Right atrium auricular region (tissue), 2 donors: Measurements from ENCODE around the gene RANBP17. TPM values are rescaled to one million over a fixed set of nuclear protein-coding genes. Genes with fewer than 3 reads are reported as not detected.
A peak's percentile ranks its signal among the peaks of the same experiment; 100 is the strongest.

Source experiments
- DNase-seq: peaks from one replicate; pipeline ENCODE4 v3.0.0-alpha.2; 2019; ENCODE audit warnings: low spot score
- H3K27ac ChIP-seq, 2 donors: fragments of 200-600 bp; sonication (generic); 1 replicate in 1 of 2; 2 replicates in 1 of 2; pipeline ENCODE4 v1.5.1; 2016 to 2019
- H3K27me3 ChIP-seq, 2 donors: fragments of 200-600 bp; sonication (generic); one replicate each; pipeline versions ENCODE4 v1.5.1 to v1.6.0; 2017 to 2019
- H3K36me3 ChIP-seq: fragments of 200-600 bp; sonication (generic); one replicate; pipeline ENCODE4 v1.5.1; 2016
- H3K4me1 ChIP-seq, 2 donors: fragments of 200-600 bp; sonication (generic); one replicate each; pipeline versions ENCODE4 v1.5.1 to v1.6.0; 2017 to 2019
- H3K4me3 ChIP-seq, 2 donors: fragments of 200-600 bp; sonication (generic); 1 replicate in 1 of 2; 2 replicates in 1 of 2; pipeline ENCODE4 v1.5.1; 2017 to 2019; ENCODE audit warnings: mild to moderate bottlenecking in 1 of 2, moderate library complexity in 1 of 2
- H3K9me3 ChIP-seq, 2 donors: fragments of 200-600 bp; sonication (generic); one replicate each; pipeline ENCODE4 v1.5.1; 2019
- CTCF ChIP-seq, 2 donors: fragments of 200-600 bp; sonication (generic); IDR thresholded peaks; one replicate each; pipeline ENCODE4 v1.5.1; 2019; ENCODE audit warnings: antibody characterized with exemption in 2 of 2
- total RNA-seq, 2 donors: library from RNA; depleted of rRNA; stranded (reverse); fragments of >200 nt; gene quantifications; one replicate each; pipeline ENCODE4 v1.1.0, GENCODE V29; 2016

RANBP17 gene
- total RNA-seq, 2 donors from 2014 or later, result 1.4 to 3.6 TPM

DNA sequence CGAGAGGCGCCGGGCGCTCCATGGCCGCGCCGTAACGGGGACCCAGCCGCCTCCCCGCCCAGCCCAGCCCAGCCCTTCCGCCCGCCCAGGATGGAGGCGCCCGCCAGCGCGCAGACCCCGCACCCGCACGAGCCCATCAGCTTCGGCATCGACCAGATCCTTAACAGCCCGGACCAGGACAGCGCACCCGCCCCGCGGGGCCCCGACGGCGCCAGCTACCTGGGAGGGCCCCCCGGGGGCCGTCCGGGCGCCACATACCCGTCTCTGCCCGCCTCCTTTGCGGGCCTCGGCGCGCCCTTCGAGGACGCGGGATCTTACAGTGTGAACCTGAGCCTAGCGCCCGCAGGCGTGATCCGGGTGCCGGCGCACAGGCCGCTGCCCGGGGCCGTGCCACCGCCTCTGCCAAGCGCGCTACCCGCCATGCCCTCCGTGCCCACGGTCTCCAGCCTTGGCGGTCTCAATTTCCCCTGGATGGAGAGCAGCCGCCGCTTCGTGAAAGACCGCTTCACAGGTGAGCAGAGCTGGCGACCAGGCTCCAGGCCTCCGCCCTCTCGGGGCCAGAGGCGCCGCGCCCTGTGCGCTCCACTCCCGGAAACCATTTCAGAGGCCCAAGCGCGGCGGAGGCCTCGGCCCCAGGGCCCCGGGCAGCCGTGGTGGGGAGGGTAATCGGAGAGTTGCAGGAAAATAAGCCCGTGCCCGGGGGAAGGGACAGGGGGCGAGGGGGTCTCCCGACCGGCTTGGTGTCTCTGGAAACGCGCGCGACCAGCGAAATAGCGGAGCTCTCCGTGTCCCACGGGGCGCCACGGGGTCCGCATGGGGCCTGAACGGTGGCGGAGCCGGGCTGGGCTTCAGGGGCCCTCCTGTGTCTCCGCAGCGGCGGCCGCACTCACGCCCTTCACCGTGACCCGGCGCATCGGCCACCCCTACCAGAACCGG, 447.7 kb downstream of the RANBP17 start:
- H3K4me1 ChIP-seq, result peaks cover 0 to 51% of the 10 kb centered on the region in 2 donors
- H3K9me3 ChIP-seq, result no peaks in the 10 kb centered on the region
- no peak for DNase-seq
- H3K36me3 ChIP-seq, result no peaks in the 10 kb centered on the region
- no peak overlapping the region for H3K4me3 ChIP-seq
- H3K27ac ChIP-seq, result no peak overlapping the region
- H3K27me3 ChIP-seq, result peaks cover 63 to 82% of the 10 kb centered on the region in 2 donors
- no peak for TF ChIP-seq CTCF (IDR thresholded peaks at IDR 0.05)

DNA sequence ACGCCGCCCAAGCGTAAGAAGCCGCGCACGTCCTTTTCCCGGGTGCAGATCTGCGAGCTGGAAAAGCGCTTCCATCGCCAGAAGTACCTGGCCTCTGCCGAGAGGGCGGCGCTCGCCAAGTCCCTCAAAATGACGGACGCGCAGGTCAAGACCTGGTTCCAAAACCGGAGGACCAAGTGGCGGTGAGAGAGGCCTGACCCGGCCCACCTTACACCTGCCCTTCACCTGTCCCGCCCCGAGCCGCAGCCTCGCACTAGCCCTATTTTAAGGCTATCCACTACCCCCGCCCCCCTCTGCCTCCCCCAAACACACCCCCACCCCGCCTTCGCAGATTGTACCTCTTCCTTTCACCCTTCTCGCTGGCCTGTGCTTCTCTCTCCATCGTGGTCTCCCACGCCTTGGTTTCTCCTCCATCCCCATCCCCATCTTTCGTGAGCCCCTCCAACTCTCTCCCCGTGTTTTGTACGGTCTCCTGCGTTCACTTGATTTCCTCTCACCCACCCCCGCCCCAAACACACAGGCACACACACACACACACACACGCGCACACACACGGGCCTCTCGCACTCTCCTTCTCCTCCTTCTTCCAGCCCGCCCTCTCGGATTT, 448.5 kb downstream of the RANBP17 start:
- no peaks in the 10 kb centered on the region for H3K36me3 ChIP-seq
- H3K27me3 ChIP-seq, result peaks cover 69 to 88% of the 10 kb centered on the region in 2 donors
- no peak for DNase-seq
- H3K9me3 ChIP-seq, result no peaks in the 10 kb centered on the region
- no peak for TF ChIP-seq CTCF (IDR thresholded peaks at IDR 0.05)
- no peak overlapping the region for H3K27ac ChIP-seq
- H3K4me1 ChIP-seq, result peaks cover 0 to 59% of the 10 kb centered on the region in 2 donors
- H3K4me3 ChIP-seq, result no peak overlapping the region

GRCh38 chr5:171310819-171311321, 449.1 kb downstream of the RANBP17 start:
- Histone ChIP-seq H3K9me3 (no peaks in the 10 kb centered on the region), H3K36me3 (no peaks in the 10 kb centered on the region), H3K27me3 (peaks cover 75 to 92% of the 10 kb centered on the region in 2 donors), H3K27ac (no peak overlapping the region), H3K4me1 (peaks cover 0 to 65% of the 10 kb centered on the region in 2 donors), H3K4me3 (no peak overlapping the region)
- DNase-seq, result no peak
- no peak for TF ChIP-seq CTCF (IDR thresholded peaks at IDR 0.05)

DNA sequence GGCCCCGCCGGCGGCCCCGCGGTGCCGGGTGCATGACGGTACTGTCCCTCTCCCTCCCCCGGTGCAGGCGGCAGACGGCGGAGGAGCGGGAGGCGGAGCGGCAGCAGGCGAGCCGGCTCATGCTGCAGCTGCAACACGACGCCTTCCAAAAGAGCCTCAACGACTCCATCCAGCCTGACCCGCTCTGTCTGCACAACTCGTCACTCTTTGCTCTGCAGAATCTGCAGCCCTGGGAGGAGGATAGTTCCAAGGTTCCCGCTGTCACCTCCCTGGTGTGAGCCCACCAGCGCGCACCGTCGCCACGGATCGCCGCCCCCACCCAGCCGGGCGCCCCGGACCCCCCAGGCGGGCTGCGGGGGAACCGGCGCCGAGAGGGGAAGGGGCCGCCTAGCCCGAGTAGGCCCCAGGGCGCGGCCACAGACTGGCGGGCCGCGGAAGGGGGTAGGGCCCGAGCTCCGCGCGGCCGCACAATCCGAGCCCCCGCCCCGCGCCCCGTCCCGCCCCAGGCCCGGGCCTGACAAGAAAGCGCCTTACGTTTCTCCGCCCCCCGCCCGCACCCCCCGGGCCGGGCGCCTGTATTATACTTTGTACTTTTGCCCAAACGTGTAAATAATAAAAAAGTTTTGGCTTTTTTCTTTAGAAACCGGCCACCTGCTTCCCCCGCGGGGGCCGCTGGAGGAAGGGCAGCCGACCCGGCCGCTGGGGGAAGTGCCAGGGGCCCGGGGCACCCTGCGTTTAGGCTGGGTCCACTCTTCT, 449.7 kb downstream of the RANBP17 start:
- Histone ChIP-seq H3K4me1 (peaks cover 0 to 71% of the 10 kb centered on the region in 2 donors), H3K9me3 (no peaks in the 10 kb centered on the region)
- no peak for TF ChIP-seq CTCF (IDR thresholded peaks at IDR 0.05)

GRCh38 chr5:171312129-171312974, 450.5 kb downstream of the RANBP17 start:
- H3K27me3 ChIP-seq, result peaks cover 80 to 93% of the 10 kb centered on the region in 2 donors
- H3K4me3 ChIP-seq, result peak overlapping the region in 1 of 2 donors; percentile 14
- peaks cover 0 to 79% of the 10 kb centered on the region in 2 donors for H3K4me1 ChIP-seq
- H3K27ac ChIP-seq, result no peak overlapping the region
- no peaks in the 10 kb centered on the region for H3K36me3 ChIP-seq
- TF ChIP-seq CTCF (IDR thresholded peaks at IDR 0.05), result no peak
- H3K9me3 ChIP-seq, result no peaks in the 10 kb centered on the region
- no peak for DNase-seq

More for the DNA sequence above, 449.7 kb downstream of the RANBP17 start:
- Histone ChIP-seq H3K36me3 (no peaks in the 10 kb centered on the region), H3K4me3 (peak overlapping the region in 1 of 2 donors; percentile 14), H3K27me3 (peaks cover 81 to 92% of the 10 kb centered on the region in 2 donors), H3K27ac (no peak overlapping the region)
- DNase-seq, result no peak
